HG03139 (cell line): Measurements from ENCODE around the gene B3GNT3.
"Not testable (repeated sequence)": the region's sequence is repeated elsewhere in the genome, so short reads cannot be mapped to it uniquely, and the experiment has no call there.

Experiments
- ATAC-seq: cut with Tn5 transposase; IDR thresholded peaks from one replicate; pipeline ENCODE4 v1.9.1; 2021; ENCODE audit not compliant: unreplicated experiment

B3GNT3 gene

GRCh38 chr19:17796838-17797423 is 2.0 kb downstream of the B3GNT3 start:
- ATAC-seq = no peak

DNA sequence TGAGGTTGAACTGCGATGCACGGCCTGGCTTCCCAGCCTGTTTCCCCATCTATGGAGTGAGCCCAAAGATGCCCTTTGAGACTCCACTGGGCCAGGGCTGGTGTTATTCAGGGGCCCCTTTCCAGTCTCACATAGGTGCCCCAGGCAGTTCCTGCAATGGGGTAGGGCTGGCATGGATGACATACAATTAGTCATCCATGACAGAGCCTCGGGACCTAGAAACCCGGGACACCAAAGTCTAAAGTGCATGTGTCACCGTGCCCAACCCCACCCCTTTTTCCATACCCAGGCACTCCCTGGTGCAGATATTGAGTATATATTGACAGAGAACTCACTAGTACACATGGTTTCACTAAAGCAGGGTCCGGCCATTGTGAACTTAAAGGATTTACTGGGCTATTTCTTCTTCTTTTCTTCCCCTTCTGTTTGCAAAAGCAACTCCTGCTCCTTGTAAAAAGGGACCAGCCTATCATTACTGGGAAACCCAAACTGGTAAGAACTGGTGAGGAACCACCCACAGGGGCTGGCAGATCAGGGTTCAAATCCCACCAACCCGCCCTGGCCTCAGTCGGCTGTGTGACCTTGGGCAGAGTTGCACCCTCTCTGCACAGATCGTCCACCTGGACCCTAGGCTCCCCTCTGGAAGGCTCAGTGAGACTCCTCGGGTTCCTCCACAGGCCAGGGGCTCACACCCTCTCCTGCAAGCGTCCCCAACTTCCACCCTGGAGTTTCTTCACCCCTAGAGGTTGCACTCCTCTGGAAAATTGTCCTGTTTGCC is 2.7 kb downstream of the B3GNT3 start:
- no peak for ATAC-seq

DNA sequence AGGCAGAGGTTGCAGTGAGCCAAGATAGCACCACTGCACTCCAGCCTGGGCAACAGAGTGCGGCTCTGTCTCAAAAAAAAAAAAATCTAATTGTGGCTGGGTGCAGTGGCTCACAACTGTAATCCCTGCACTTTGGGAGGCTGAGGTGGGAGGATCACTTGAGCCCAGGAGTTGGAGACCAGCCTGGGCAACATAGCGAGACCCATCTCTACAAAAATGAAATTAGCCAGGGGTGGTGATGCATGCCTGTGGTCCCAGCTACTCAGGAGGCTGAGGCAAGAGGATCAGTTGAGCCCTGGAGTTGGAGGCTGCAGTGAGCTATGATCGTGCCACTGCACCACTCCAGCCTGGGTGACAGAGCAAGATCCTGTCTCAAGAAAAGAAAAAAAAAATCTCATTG is 3.7 kb downstream of the B3GNT3 start:
- not testable (repeated sequence) for ATAC-seq

- ATAC-seq = no peak
Measured at GRCh38 chr19:17802137-17802858, 7.4 kb downstream of the B3GNT3 start.

DNA sequence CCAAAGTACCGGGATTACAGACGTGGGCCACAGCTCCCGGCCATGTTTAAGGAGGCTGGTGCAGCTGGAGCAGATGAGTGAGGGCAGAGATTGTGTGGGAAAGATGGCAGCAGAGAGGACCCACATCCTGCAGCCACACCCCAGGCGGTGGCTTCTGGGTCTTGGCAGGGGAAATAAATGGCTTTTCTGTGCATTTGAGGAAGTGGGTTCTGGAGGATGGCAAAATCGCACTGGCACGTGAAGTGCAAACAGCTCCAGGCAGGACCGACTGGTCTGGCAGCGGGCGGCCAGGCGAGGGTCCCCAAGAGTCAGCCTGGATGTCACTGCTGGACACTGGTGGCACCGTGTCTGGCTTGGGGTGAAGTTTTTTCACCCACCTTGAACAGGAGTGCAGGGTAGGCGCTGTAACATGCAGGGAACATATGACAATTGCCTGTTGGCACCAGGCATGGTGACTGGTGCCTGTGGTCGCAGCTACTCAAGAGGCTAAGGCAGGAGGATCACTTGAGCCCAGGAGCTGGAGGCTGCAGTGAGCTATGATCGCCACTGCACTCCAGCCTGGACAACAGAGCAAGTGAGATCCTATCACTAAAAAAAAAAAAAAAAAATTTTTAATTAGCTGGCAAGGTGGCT is 8.4 kb downstream of the B3GNT3 start:
- no peak for ATAC-seq

DNA sequence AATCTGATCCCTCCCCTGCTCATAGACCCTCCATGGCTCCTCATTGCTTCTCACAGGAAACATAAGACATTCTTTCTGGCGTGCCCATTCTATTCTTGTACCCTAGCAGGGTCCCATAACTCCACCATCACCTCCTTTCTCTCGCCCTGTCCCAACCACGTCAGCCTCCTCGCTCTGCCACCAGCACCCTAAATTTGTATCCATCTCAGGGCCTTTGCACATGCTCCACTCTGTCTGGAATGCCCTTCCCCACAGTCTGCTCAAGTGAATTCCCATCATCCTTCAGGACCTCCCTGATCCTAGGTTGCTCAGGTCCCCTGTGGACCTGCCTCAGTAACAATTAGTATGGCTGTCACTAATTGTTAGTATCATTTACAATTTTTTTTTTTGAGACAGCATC is 10.5 kb downstream of the B3GNT3 start:
- ATAC-seq = no peak

- ATAC-seq = no peak
Measured at GRCh38 chr19:17806945-17807344, 12.0 kb downstream of the B3GNT3 start.

- no peak for ATAC-seq
Measured at GRCh38 chr19:17807731-17808316, 12.9 kb downstream of the B3GNT3 start.

GRCh38 chr19:17811103-17811502 is 16.2 kb downstream of the B3GNT3 start:
- no peak for ATAC-seq

- ATAC-seq = no peak
Measured at GRCh38 chr19:17811681-17812080, 16.7 kb downstream of the B3GNT3 start.

GRCh38 chr19:17812099-17812498 is 17.2 kb downstream of the B3GNT3 start:
- ATAC-seq = no peak

DNA sequence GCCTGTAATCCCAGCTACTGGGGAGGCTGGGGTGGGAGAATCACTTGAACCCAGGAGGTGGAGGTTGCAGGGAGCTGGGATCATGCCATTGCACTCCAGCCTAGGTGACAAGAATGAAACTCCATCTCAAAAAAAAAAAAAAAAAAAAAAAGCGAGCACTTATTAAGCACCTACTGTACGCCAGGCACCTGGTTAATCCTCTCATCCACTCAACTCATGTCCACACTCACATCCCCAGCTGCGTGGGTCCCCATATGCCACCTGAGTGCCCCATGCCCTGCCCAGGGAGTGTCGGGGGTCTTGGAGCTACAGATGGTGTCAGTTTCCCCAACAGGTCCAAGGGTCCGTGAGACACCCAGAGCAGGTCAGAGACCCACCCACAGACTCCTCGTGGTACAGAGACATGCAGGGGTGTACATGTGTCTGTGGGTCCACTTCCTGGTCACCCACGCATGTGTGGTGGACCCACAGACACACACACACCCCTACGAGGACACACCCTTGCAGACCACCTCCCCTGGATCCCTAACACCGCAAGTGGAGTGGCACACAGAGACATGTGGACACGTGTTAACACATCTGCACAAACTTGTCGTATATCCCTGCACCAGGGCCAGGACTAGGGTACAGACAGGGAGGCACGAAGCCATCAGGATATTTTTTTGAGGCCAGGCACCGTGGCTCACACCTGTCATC is 22.9 kb downstream of the B3GNT3 start:
- ATAC-seq = no peak

GRCh38 chr19:17821190-17821589 is 26.3 kb downstream of the B3GNT3 start, which contains the start of gene INSL3:
Gene INSL3 (minus strand): TSS chr19:17821519. CDS start chr19:17821506, 13 bp downstream.
- ATAC-seq = no peak

- ATAC-seq = no peak
Measured at GRCh38 chr19:17824339-17824738, 29.4 kb downstream of the B3GNT3 start.

DNA sequence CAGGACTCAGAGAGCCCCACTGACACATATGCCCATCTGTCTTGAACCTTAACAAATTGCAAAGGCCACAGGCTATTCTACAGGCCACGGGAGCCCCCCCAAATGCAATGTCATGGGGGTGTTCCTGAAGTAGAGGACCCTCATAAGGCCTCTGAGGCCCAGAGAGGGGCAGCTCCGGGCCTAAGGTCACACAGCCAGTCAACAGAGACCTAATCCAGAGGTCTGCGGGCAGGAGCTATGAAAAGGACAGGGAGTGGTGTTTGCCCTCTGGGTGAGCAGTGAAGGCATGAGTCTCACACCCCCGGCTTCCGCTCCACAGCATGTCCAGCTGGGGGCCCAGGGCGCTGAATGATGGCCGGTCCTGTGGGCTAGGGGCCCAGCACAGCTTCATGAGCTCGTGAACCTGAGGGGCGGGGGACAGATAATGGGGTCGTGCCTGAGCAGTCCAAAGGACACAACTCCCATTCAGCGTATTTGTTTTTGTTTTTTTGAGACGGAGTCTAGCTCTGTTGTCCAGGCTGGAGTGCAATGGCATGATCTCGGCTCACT is 31.6 kb downstream of the B3GNT3 start:
- ATAC-seq = no peak

GRCh38 chr19:17829855-17830566 is 35.1 kb downstream of the B3GNT3 start:
- ATAC-seq = no peak

- ATAC-seq = no peak
Measured at GRCh38 chr19:17830567-17831418, 35.9 kb downstream of the B3GNT3 start.

DNA sequence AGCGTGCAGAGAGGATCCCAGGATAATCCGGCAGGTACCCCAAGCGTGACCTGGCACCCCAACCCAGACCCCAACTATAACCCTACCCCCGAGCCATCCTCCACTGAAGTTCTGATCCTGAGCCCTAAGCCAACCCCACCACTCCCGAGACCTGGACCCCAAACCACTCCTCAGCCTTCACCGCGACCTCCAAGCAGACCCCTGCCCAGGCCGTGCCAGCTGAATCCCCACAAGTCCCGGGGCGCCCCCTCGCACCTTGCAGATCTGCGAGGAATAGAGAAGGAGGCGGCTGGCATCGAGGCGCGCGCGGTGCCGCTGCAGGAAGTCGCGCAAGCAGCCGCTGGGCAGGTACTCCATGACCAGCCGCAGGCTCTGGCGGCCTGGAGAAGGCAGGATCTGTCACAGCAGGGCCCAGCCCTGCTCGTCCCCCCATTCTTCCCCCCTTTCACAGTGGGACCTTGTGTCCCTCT is 36.5 kb downstream of the B3GNT3 start:
- no peak for ATAC-seq
